HepG2 (cell line): ENCODE data around the gene NNMT. TPM values are rescaled to one million over a fixed set of nuclear protein-coding genes. Genes with fewer than 3 reads are reported as not detected.

Experiments used
- ARNTL ChIP-seq: sonication (generic); formaldehyde crosslinking; IDR thresholded peaks from 2 replicates; pipeline ENCODE4 v1.4.0; 2020; ENCODE audit warnings: mild to moderate bottlenecking, missing genetic modification reagents
- ATF7-NPFF ChIP-seq: sonication (generic); formaldehyde crosslinking; IDR thresholded peaks from 2 replicates; pipeline ENCODE4 v1.8.1; 2023; ENCODE audit warnings: mild to moderate bottlenecking, low read depth, missing genetic modification reagents, moderate library complexity
- DMAP1 ChIP-seq: IDR thresholded peaks from 2 replicates; pipeline ENCODE4 v1.6.1; 2016
- EHMT2 ChIP-seq: fragments of 200-600 bp; sonication (generic); IDR thresholded peaks from 2 replicates; pipeline ENCODE4 v1.7.0; 2017; ENCODE audit warnings: antibody characterized with exemption, low read depth, low read length, borderline replicate concordance
- KIAA2018 ChIP-seq: sonication (generic); formaldehyde crosslinking; IDR thresholded peaks from 2 replicates; pipeline ENCODE4 v1.5.0; 2020; ENCODE audit warnings: mild to moderate bottlenecking, missing genetic modification reagents, borderline replicate concordance
- MYC ChIP-seq: sonication (generic); formaldehyde crosslinking; IDR thresholded peaks from 2 replicates; pipeline ENCODE4 v1.9.0; 2021; ENCODE audit warnings: missing genetic modification reagents, borderline replicate concordance
- POLR2AphosphoS5 ChIP-seq: IDR thresholded peaks from 2 replicates; pipeline ENCODE4 v1.6.1; 2012; ENCODE audit warnings: low read depth, low read length
- PRDM15 ChIP-seq: sonication (generic); formaldehyde crosslinking; IDR thresholded peaks from 2 replicates; pipeline ENCODE4 v1.4.0; 2020; ENCODE audit warnings: missing genetic modification reagents
- SRY ChIP-seq: sonication (generic); formaldehyde crosslinking; IDR thresholded peaks from 2 replicates; pipeline ENCODE4 v1.8.0; 2022; ENCODE audit warnings: mild to moderate bottlenecking, missing genetic modification reagents
- THAP8 ChIP-seq: sonication (generic); formaldehyde crosslinking; IDR thresholded peaks from 2 replicates; pipeline ENCODE4 v1.5.1; 2020; ENCODE audit warnings: missing genetic modification reagents, mild to moderate bottlenecking, borderline replicate concordance
- ZFP82 ChIP-seq: sonication (generic); formaldehyde crosslinking; IDR thresholded peaks from 2 replicates; pipeline ENCODE4 v1.5.1; 2020; ENCODE audit warnings: mild to moderate bottlenecking, missing genetic modification reagents, borderline replicate concordance
- ZFYVE20 ChIP-seq: sonication (generic); formaldehyde crosslinking; IDR thresholded peaks from 2 replicates; pipeline ENCODE4 v1.8.0; 2023; ENCODE audit warnings: low read depth, mild to moderate bottlenecking, moderate library complexity, missing genetic modification reagents, borderline replicate concordance
- ZNF709 ChIP-seq: sonication (generic); formaldehyde crosslinking; IDR thresholded peaks from 2 replicates; pipeline ENCODE4 v1.5.0; 2020; ENCODE audit warnings: mild to moderate bottlenecking, missing genetic modification reagents
- ZNF773 ChIP-seq: sonication (generic); formaldehyde crosslinking; IDR thresholded peaks from 2 replicates; pipeline ENCODE4 v1.4.0; 2020; ENCODE audit warnings: missing genetic modification reagents, borderline replicate concordance
- ZNF776 ChIP-seq: sonication (generic); formaldehyde crosslinking; IDR thresholded peaks from 2 replicates; pipeline ENCODE4 v1.4.0; 2020; ENCODE audit warnings: mild to moderate bottlenecking, missing genetic modification reagents
- ZSCAN5A ChIP-seq: sonication (generic); formaldehyde crosslinking; IDR thresholded peaks from 2 replicates; pipeline ENCODE4 v1.8.0; 2022; ENCODE audit warnings: mild to moderate bottlenecking, missing genetic modification reagents, borderline replicate concordance
- polyA plus RNA-seq, 8 experiments: library from polyadenylated mRNA; depleted of rRNA in 3 of 8; stranded (reverse) in 7 of 8; unstranded in 1 of 8; fragments of >200 nt; fragmentation: Illumina TruSeq in 4 of 8; extraction: Trizol in 4 of 8; gene quantifications; 2 replicates each; pipeline versions ENCODE4 v1.2.1 to v1.2.3, GENCODE V29; 2011 to 2016; ENCODE audit warnings: low read depth in 4 of 8, missing spikeins in 1 of 8, mixed read lengths in 1 of 8; ENCODE audit not compliant: insufficient read depth in 1 of 8
- total RNA-seq, 5 experiments: library from RNA; depleted of rRNA; stranded (reverse); fragments of >200 nt; fragmentation: Illumina TruSeq; extraction: Trizol; gene quantifications; 2 replicates each; pipeline ENCODE4 v1.2.3, GENCODE V29; 2016; ENCODE audit warnings: low read depth in 1 of 5

NNMT gene
- total and polyA plus RNA-seq, 2 of the 13 experiments (the other 11 are each of a cell fraction or from before 2014, with no cell fraction given): 0.13 TPM; not detected in 1

GRCh38 chr11:114315749-114316368 is 19.7 kb downstream of the NNMT start (continued):
- TF ChIP-seq ARNTL (CRISPR knock-in tag) (no peak), ATF7-NPFF (CRISPR knock-in tag) (no peak), EHMT2 (no peak), POLR2AphosphoS5 (no peak), THAP8 (no peak), ZNF773 (CRISPR knock-in tag) (no peak), ZFP82 (no peak), ZNF776 (CRISPR knock-in tag) (no peak), PRDM15 (CRISPR knock-in tag) (no peak), ZFYVE20 (no peak), KIAA2018 (CRISPR knock-in tag) (no peak), SRY (CRISPR knock-in tag) (no peak), DMAP1 (CRISPR knock-in tag) (no peak), ZSCAN5A (CRISPR knock-in tag) (no peak), MYC (CRISPR knock-in tag) (no peak), ZNF709 (CRISPR knock-in tag) (no peak; the same call in 1 of the 2 replicates)
